DMS 273 treated with DMSO at 0.1 percent for 48 hours (cell line): Measurements from ENCODE around the gene CKS1B.
A peak's percentile ranks its signal among the peaks of the same experiment; 100 is the strongest.

Experiments used
- DNase-seq: peaks from one replicate; lab custom pipeline; 2025; lab: John Stamatoyannopoulos, UW

Gene CKS1B

DNA sequence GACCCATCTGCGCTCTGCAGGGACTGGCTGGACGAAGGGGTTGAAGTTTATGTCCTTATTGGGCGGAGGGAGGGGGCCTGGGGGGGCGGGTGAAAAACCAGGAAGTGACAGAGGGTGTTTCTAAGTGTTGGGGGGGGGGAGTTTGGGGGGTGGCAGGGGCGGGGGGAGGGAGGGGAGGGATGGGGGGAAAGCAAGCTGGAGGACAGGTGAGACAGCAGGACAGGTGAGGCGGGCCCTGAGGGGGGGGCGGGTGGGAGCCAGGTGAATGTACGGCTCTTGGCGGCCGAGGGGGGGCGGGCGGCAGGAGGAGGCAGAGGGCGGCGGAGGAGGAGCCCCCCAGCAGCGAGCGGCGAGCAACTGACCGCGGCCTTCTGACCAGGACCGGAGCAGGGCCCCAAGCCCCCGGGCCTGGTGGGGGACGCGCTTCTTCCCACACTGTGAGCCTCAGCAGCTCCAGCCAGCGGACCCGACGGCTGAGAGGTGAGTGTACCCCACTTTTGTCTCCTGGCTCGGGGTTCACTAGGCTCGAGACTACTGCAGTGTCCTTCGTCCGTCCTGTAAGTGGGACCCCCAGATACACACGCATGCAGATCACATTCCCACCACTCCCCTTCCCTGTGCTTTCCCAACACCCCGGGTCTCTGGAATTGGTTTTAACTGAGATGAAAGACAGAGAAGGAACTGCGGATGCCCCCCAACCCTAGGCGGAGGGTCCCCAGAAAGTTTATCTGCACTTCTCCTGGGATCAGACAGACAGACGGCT is 28.2 kb downstream of the CKS1B start, which contains the start of gene ZBTB7B:
Gene ZBTB7B, plus strand, starts transcription at position 339 of the 763 bp plus-strand sequence. CDS start 11,859 bp downstream, outside the sequence.
- DNase-seq: no peak

DNA sequence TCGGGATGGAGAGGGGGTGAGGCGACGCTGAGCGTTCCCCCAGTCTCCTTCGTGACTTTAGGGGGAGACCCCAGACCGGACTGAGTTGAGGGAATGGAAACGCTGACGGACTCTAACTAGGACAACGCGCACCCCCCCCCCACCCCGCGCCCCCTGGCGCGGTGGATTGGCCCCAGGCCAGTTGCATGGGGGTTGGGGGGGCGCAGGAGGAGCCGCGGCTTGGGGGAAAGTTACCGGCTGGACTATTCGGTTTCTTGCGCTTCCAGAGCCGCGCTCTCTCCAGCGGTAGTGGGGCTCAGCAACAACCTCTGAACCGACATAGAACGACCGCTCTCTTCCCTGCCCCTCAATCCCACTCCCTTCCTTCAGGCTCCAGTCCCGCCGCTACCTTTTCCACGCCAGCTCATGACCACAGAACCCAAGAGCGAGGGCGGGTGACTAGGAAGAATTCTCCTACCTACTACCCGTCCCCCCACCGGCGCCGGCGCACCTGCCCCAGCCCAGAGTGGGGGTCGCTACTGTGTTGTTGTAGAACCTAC is 28.8 kb downstream of the CKS1B start:
- DNase-seq: no peak

DNA sequence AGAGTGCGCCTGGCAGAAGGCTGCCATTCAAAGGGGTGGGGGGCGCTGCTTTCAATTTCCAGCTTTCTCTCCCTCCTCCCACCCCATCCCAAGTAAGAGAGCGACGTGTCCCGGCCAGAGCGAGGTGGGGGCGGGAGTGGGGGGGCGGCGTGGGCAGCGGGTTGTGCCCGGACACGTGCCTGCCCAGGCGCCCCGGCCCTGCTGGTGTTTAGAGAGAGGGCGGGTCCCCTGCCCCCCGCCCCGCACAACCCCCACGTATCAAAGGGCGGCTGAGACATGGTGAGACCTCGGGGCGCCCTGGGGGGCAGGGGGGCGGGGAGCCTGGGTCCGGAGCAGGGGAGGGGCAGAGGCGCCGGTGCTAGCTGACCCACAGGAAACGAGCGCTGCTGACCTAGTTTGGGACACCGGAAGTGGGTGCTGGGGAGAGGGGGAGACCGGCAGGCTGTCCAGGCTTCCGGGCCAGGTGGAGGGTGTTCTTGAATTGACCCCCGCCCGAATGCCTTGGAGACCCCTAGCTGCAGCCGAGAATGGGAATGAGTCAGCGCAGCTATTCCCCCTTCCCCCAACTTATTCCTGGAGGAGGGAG is 29.4 kb downstream of the CKS1B start:
- DNase-seq: no peak

DNA sequence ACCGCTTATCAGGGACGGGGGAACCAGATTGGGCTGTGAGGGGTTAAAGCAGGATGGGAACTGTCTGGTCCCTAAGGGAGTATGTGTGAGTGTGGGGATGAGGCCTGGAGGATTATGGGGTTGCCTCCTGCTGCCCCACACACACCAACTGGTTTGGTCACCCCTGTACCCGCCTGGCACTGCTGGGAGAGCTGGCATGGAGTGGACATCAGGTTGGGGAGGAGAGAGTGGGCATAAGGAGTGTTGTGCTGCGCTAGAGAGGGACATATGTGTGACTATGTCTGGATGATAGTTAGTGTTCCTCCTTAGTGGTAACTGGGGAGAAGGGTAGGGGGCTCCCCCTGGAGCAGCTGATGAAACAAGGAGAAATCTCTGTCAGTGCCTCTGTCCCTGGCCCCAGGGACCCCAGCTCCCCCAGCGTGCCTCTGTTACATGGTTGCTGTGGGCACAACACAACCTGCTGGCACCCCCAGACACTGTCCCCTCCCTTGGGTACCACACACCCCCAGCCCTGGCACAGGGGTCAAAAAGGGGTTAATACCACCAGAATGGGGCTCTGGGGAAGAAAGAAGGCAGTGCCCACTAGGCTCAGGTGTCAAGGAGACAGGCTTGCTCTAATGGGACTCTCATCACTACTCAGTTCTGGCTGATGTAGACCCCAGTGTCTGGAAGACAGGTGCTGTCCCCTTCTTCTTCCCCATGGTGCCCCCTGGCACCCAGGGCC is 30.0 kb downstream of the CKS1B start:
- DNase-seq: no peak

DNA sequence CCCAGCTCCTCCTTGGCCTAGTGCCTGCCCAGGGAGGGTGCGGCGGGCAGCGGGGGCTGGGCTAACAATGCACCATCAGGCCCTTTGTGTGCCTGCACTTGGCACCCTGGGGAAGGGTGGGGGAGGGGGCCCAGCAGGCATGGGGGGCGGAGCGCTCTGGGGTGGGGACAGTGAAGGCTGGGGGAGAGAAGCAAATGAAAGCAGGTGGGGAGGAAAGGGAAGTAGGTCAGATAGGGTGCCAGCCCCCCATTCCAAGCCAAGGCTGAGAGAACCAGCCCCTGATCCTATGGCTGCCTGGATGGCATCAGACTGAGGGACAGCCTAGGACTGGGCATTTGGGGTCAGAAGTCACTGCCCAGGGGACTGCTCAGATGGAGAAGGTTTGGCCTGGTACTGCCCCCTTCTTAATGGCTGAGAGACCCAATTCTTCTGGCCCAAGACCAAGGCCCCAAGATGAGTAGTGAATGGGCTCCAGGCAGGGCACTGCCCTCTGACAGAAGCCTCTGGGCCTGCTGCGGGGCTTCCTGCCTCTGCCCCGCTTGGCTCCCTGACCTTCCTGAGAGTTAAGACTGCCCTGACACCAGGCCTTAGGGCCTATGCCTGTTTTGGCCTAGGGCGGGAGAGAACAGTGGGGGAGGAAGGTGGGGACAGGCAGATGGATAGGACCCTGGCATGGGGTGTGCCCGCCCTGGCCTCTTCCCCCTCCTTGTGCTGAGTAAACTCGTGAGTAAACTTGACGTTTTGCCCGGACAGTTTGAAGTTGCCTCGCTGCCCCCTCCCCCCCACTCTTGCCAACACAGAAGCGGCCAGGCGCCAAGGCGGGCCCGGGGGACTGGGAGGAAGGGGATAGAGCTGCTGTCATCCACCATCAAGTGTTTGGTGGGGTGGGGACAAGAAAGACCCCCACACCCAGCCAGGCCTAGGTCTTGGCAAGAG is 30.9 kb downstream of the CKS1B start:
- DNase-seq: peak; percentile 26

DNA sequence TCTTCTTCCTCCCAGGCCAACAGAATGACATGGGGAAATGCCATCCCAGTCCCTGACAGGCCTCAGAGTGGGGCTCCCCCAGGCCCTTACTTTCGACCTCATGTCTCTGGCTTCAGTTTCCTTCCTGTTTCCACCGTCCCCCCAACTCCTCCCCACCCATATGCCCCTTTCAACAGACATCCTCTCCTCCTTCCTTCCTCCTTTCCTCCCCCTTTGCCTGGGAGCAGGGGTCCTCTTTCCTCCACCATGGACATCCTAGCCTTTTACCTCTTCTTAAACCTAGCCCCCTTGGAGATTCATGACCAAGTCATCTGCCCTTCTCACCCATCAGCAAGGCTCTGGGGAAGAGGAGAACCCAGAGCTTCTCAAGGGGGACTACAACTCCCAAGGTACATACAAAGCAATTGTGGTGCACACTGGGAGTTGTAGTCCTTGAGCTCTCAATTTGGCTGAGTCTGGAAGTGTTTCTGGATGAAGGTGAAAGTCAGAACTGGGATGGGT is 32.2 kb downstream of the CKS1B start:
- DNase-seq: peak; percentile 18

DNA sequence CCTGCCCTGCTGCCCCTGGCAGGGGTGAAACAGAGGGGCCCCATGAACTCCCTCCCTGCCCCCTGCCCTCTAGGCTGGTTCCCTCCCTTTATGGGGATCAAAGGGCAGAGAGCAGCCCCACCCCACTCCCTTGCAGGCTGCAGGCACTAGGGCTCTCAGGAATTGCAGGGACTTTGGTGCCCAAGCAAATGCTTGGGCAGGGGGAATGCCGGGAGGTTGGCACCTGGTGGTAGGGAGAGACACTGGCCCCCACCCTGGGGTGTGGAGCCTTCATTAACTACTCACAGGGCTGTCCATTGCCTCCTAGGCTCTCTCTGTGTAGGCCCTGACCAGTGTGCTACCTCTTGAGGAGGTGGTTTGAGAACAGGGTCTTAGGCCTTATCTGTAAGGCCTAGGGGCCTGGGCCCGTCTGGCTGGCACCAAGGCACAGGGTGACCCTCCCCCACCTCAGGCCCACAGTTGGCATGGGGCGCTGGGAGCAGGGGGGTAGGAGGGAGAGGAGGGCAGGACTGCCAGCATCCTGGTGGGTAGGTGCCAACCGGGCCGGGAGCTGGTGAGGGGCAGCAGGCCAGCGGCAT is 32.9 kb downstream of the CKS1B start:
- no peak for DNase-seq

DNA sequence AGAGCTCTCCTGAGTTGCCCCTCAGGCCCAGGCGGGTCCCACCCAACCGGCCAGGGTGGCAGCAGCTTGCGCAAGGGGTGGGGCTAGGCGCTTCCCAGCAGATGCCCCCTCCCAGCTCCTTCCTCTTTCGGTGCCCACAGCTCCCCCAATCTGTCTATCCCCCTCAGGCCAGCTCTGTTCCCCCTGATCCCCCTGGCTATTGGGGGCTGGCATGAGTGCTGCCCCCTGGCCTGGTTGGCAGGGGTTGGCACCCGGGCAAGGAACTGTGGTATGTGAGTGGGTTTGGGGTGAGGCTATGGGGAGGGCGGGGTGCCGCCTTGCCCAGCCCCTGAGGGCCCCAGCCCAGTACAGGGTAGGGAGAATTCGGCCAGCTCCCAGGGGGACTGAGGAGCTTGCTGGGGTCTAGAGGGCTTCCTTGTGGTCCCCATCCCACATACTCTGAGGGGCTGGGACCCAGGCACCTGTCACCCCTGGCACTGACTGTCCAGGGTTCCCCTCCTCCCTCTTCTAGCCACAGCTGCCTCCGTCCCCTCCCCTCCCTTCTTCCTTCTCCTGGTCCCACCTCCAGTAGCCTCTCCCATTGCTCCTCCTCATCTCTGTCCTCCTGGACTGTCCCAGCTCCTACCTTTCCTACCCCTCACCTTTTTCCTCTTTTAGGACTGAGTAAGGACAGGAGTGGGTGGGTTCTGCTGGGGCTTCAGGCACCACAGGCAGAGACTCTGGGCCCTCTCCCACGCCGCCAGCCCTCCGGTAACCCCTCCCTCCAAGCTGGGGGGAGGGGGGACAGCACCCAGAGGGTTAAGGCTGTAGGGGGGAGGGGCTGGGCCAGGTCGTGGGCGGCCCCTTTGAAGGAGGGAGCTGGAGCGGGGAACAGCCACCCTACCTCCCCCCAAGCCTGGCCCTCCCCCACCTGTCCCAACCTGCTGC is 33.8 kb downstream of the CKS1B start:
- DNase-seq: no peak

DNA sequence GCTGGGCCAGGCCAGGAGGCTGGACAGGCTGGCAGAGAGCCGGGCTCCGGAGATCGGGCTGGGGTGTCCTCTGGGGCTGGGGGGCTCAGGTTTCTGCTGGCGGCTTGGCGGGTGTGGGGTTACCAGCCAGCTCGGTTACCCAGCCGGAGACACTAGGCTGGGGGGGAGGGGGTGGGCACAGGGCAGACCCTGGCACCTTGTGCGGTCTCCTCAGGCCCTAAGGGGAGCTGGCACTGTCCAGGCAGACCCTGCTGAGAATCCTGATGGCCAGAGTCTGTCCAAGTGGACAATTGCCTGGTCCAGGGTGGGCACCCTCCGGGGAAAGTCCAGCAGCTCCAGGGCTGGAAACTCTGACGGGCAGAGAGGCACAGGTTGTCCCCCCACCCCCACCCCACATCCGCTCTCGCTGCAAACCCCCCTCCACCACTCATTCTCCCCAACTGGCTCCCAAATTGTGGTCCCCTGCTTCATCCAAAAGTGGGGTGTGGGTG is 34.8 kb downstream of the CKS1B start:
- no peak for DNase-seq

DNA sequence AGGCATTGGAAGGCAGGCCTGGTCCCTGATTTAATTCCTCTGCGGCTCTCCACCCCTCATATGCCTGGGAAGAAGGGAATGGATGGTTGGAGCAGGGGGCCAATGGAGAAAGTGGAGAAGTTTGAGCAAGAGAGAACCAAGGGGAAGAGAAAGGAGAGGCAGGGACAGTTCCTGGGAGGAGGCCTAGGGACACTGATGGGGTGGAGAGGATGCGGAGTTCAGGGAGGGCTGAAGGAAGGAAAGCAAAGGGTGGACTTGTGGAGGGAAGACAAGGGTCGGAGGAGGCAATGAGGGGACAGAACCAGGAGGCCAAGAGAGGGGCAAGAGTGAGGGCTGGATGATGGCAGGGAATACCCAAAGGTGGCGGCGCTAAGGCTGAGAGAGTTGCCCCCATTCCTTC is 35.3 kb downstream of the CKS1B start:
- DNase-seq: no peak

DNA sequence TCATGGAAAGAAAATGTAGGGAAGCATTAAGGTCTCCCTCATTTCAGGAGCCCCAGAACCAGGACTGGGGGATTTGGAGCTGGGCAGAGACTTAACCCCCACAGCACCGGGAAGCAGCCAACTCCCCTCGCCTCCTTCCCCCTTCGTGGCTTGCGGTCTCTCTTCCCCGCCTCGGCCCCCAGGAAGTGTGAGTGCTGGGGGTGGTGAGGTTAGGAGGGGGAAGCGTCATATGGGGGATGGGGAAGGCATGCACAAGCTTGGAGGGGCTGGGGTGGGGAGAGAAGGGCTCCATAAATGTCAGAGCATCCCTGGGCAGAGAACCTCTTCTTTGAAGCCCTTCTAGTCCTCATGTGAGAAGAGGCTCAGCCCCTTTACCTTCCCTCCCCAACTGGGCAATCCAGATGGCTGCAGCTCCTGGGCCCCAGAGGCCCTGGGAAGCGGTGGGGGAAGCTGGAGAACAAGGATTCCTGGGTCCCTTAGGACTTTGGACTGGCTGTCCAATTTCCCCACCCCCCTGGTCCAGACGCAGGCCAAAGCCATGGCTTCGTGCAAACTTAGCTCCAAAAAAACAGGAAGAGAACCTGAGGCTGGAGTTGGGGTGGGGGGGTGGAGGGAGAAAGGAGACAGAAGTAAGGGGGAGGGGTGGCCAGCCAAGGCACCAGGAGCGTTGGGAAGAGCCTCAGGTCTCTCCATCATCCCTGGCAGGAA is 35.9 kb downstream of the CKS1B start:
- no peak for DNase-seq

DNA sequence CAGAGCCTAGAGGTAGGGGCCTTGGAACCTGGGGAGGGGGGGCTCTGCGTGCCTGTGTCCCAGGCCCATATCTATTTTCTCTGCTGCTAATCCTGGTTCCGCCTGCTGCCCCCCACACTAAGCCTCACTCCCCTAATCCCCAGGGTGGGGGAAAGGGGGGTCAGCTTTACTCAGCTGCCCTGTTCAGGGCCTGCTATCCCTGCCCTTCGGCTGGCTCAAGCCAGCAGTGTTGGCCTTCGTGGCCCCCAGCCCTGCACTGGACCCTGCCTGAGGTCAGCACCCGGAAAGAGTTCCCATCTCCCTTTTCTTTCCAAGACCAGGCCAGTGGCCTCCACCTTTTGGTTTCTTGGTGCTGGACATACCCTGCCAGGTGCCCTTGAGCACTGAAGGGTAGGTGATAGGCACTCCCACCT is 36.5 kb downstream of the CKS1B start:
- DNase-seq: no peak

DNA sequence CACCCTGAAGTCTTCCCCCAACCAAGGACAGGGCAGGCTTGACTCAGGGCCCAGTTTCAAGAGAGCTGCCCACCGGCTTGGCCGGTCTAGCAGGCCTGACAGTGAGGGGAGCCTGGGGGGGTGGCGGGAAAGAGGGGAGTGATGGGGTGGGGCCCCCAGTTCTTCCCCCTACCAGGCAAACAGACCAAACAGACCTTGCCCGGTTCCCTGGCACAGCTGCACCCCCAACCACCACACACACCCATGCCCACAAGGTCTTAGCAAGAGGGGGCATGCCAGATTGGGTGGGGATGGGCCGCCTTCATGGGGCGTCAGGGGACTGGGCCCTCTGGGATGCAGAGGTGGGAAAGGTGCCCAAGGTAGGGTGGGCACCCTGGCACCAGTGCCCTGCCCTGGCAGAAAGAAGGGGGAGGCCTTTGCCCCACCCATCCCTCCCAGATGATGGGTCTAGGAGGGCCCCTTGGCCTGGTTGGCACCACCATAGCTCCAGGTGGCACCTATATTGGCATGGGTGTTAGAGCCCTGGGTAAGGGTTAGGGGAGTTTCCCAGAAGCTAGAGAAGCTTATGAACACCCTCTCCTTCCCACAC is 37.0 kb downstream of the CKS1B start:
- no peak for DNase-seq

DNA sequence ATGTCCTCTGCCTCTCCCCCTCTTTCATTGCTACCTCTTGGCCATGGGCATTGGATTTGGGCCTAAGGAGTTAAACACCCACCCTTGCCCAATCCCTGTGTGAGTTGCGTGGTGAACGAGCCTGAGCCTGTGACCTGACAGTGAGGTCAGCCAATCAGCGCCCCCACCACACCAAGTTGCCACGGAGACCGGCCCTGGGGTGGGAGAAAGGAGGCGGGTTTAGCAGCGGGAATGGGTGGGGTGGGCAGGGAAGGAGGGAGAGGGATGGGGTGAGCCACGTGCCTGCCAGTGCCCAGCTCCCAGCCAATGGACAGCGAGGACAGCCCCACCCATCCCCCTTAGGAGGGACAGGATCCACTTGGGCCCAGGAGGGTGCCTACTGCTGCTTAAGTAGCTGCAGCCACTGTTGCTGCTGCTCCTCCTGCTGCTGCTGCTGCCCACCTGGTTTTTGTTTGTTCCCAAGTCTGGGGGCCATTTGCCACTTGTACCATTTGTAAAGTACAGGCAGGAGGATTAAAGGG is 37.6 kb downstream of the CKS1B start:
- peak; percentile 83 for DNase-seq

DNA sequence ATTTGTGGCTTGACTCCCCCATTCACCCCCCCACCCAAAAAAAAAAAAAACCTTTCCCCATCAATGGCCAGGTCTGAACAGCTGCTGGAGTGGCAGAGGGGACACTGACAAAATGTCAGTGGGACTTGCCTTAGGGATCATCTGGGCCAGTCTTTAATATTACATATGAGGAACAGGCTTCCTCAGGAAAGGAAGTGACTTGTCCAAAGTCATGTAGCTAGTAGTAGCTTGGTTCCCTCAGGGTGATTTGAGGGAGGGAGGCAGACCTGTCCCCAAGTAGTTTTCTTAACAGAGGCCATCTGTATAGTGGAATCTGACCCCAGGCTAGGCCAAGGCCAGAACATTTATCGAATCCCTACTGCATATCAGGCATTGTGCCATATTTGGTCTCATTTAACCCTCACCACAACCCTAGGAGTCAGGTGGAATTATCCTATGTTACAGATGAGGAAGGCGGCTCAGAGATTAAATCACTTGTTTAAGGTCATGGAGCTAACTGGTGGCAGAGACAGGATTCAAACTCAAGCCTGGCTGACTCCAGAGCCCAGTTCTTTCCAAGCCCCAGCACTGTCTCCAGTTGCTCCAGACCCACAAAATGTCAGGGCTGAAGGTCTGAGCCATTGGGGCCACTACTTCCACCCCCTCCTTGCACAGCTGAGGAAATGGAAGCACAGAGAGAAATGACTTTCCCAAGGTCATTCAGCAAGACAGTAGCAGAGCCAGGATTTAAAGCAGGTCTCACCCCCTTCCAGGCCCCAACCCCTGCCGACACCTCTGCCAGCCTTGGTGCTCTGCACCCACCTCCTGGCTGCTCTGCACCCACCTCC is 38.5 kb downstream of the CKS1B start:
- no peak for DNase-seq

DNA sequence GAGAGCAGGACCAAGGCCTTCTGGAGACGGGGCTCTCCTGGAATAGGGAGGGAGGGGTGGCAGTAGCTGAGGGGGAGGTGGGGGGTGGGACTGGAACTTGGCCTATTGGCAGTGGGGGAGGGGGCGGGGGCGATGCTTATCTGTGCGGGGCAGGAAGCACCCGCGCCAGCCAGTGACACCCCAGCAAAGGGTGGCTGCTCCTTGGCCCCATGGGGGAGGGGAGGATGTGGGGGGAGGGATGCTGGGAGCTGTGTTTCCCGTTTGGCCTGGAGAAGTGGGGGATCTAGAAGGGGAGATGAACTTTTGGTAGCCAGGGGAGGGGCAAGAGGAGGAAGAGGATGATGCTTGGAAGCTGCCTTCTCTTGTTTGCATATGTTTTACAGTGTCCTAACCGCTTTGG is 39.2 kb downstream of the CKS1B start:
- no peak for DNase-seq

DNA sequence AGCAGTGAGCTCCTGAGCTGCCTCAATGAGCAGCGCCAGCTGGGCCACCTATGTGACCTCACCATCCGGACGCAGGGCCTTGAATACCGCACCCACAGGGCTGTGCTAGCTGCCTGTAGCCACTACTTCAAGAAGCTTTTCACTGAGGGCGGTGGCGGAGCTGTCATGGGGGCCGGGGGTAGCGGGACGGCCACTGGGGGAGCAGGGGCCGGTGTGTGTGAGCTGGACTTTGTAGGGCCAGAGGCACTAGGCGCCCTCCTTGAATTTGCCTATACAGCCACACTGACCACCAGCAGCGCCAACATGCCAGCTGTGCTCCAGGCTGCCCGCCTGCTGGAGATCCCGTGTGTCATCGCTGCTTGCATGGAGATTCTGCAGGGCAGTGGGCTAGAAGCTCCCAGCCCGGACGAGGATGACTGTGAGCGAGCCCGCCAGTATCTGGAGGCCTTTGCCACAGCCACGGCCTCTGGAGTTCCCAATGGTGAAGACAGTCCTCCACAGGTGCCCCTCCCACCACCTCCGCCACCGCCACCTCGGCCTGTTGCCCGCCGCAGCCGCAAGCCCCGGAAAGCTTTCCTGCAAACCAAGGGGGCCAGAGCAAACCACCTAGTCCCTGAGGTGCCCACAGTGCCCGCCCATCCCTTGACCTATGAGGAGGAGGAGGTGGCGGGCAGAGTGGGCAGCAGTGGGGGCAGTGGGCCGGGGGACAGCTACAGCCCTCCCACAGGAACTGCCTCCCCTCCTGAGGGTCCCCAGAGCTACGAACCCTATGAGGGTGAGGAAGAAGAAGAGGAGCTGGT is 40.4 kb downstream of the CKS1B start:
- DNase-seq: no peak
